Prostate gland (tissue), 2 donors: ENCODE data around the gene CYTL1. TPM values are rescaled to one million over a fixed set of nuclear protein-coding genes. Genes with fewer than 3 reads are reported as not detected.

Experiments used
- DNase-seq: peaks from one replicate; pipeline ENCODE4 v3.0.0-alpha.2; 2019; ENCODE audit warnings: low spot score
- H3K27ac ChIP-seq, 2 donors: fragments of 200-600 bp; sonication (generic); 2 replicates each; pipeline ENCODE4 v1.5.1; 2017 to 2019
- H3K27me3 ChIP-seq: fragments of 200-600 bp; sonication (generic); replicated peaks from 2 replicates; pipeline ENCODE4 v1.5.1; 2019; ENCODE audit not compliant: insufficient read depth
- H3K36me3 ChIP-seq, 2 donors: fragments of 200-600 bp; sonication (generic); 1 replicate in 1 of 2; 2 replicates in 1 of 2; pipeline versions ENCODE4 v1.5.1 to v1.8.1; 2017 to 2019
- H3K4me1 ChIP-seq: fragments of 200-600 bp; sonication (generic); replicated peaks from 2 replicates; pipeline ENCODE4 v1.5.1; 2019
- H3K4me3 ChIP-seq, 2 donors: fragments of 200-600 bp; sonication (generic); 2 replicates each; pipeline ENCODE4 v1.5.1; 2017 to 2019
- H3K9me3 ChIP-seq: fragments of 200-600 bp; sonication (generic); 2 replicates; pipeline ENCODE4 v1.5.1; 2017
- POLR2A ChIP-seq: fragments of 450-650 bp; IDR thresholded peaks from one replicate; pipeline ENCODE4 v1.6.1; 2016; ENCODE audit warnings: antibody characterized with exemption, mild to moderate bottlenecking
- POLR2AphosphoS5 ChIP-seq: sonication (generic); formaldehyde crosslinking; IDR thresholded peaks from one replicate; pipeline ENCODE4 v1.6.1; 2017; ENCODE audit warnings: antibody characterized with exemption
- WGBS: methylation state at CpG from one replicate; pipeline ENCODE4 v1.1.5; 2018; 5-methylcytosine and 5-hydroxymethylcytosine counted together
- intact Hi-C: fragments of 100-400 bp; cut with DNase I; formaldehyde crosslinking; loops from one replicate; pipeline ENCODE4 v1.14.2; 2022
- total RNA-seq, 2 donors: library from RNA; depleted of rRNA; stranded (reverse); fragments of >200 nt; gene quantifications; one replicate each; pipeline ENCODE4 v1.1.0, GENCODE V29; 2016
- TF ChIP-seq, protein P1 (sequence below), 4 experiments: fragments of 200-600 bp in 2 of 4; fragments of 450-650 bp in 2 of 4; sonication (generic) in 2 of 4; IDR thresholded peaks; 1 replicate in 3 of 4; 2 replicates in 1 of 4; pipeline ENCODE4 v1.5.1; 2016 to 2019; ENCODE audit warnings: antibody characterized with exemption in 4 of 4, mild to moderate bottlenecking in 2 of 4, moderate library complexity in 2 of 4

Gene CYTL1
- total RNA-seq, 2 donors from 2014 or later: 1.4 to 2.2 TPM

DNA sequence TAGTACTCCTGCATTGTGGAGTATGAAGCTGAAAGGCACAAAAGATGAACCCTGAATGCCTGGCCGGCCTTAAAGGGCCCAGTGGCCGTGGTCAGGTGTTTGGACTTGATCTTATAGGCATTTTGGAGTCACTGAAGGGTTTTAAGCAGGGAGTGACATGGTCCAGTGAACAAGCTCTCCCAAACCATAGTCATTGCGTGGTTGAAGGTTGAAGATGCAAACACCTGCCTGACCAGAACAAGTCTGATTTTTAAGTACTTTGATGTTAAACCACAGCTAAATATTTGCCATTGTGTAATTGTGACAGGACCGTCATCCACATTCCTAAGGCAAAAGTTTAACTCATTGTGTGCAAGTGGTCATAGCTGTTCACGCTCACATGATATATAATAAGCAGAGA, 35.3 kb upstream of the CYTL1 start:
- H3K27me3 ChIP-seq: no peaks in the 10 kb centered on the region
- intact Hi-C loops: loop anchor here (10.0 kb wide), 1 partner anchor 760 kb away; no protein-coding TSS in a partner anchor
- no peak overlapping the region for H3K27ac ChIP-seq
- no peak overlapping the region for H3K4me3 ChIP-seq
- H3K9me3 ChIP-seq: no peaks in the 10 kb centered on the region
- no peaks in the 10 kb centered on the region for H3K36me3 ChIP-seq
- DNase-seq: no peak
- TF ChIP-seq, protein P1, sequence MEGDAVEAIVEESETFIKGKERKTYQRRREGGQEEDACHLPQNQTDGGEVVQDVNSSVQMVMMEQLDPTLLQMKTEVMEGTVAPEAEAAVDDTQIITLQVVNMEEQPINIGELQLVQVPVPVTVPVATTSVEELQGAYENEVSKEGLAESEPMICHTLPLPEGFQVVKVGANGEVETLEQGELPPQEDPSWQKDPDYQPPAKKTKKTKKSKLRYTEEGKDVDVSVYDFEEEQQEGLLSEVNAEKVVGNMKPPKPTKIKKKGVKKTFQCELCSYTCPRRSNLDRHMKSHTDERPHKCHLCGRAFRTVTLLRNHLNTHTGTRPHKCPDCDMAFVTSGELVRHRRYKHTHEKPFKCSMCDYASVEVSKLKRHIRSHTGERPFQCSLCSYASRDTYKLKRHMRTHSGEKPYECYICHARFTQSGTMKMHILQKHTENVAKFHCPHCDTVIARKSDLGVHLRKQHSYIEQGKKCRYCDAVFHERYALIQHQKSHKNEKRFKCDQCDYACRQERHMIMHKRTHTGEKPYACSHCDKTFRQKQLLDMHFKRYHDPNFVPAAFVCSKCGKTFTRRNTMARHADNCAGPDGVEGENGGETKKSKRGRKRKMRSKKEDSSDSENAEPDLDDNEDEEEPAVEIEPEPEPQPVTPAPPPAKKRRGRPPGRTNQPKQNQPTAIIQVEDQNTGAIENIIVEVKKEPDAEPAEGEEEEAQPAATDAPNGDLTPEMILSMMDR (IDR thresholded peaks at IDR 0.05): no peak
- TF ChIP-seq POLR2AphosphoS5 (no peak), POLR2A (no peak)
- H3K4me1 ChIP-seq: peaks cover 5% of the 10 kb centered on the region
- 52% methylated on average over 5 of the region's 5 CpGs for WGBS

DNA sequence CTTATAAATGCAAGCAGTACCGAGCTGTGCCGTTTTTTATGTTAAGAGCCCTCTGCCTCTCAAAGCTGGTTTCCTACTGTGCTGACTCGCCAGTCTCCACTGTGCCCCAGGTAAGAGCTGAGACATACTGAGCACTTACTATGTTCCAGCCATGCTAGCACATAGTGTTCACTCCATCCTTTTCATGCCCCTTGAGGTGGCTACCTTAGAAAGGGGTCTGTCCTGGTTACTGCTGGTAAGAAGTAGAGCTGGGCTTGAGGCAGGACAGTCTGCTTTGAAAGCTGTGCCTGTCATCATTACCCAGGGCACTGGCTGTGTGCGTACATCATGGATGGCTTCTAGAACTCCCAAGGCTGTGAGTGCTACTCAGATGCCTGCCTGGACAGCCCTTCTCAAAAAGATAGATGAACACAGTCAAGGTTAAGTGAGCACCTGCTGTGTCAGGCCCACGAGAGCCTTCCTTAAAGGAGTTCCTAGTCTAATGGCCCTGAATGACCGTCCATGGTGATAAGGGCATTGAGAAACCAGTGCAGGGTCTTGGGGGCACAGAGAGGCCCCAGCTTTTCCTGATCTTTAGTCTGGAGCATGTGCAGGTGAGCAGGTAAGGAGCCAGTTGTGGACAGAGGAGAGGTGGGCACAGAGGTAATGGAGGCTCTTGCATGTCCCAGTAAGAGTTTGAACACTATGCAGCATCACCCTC, 33.6 kb upstream of the CYTL1 start:
- H3K4me3 ChIP-seq: no peak overlapping the region
- no peak for DNase-seq
- H3K9me3 ChIP-seq: no peaks in the 10 kb centered on the region
- H3K27ac ChIP-seq: no peak overlapping the region
- 80% methylated on average over 6 of the region's 6 CpGs for WGBS
- TF ChIP-seq, protein P1 (IDR thresholded peaks at IDR 0.05): no peak
- TF ChIP-seq POLR2A (no peak), POLR2AphosphoS5 (no peak)
- H3K4me1 ChIP-seq: peaks cover 5% of the 10 kb centered on the region
- intact Hi-C loops: loop anchor here (10.0 kb wide), 1 partner anchor 762 kb away; no protein-coding TSS in a partner anchor
- no peaks in the 10 kb centered on the region for H3K27me3 ChIP-seq
- no peaks in the 10 kb centered on the region for H3K36me3 ChIP-seq

DNA sequence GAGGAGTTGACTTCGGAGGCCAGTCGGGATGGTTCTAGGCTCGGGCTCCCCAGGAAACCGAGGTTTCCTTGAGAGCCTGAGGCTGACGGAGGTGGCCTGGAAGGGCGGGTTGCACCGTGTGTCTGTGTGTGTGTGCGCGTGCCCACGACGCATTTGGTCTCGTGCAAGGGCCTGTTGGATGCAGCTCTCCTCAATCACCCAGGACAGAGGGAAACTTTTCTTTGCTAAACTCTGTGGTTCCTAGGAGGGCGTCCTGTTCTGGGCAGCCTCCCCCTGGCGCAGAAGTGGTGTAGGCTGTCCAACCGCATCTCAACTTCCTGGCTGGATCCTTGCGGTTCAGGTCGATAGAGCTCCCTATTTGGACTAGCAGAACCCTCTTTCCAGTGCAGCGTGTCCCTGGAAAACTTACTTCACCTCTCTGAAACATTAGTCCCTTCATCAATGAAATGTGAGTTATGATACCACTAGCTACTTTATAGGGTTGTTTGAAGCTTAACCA, 33.0 kb upstream of the CYTL1 start:
- no peaks in the 10 kb centered on the region for H3K27me3 ChIP-seq
- DNase-seq: no peak
- H3K4me3 ChIP-seq: peak overlapping the region in 1 of 2 donors; percentile 35
- no peak overlapping the region for H3K27ac ChIP-seq
- peaks cover 5% of the 10 kb centered on the region for H3K4me1 ChIP-seq
- no peaks in the 10 kb centered on the region for H3K9me3 ChIP-seq
- WGBS: 25% methylated on average over 18 of the region's 18 CpGs
- no peaks in the 10 kb centered on the region for H3K36me3 ChIP-seq
- intact Hi-C loops: loop anchor here (10.0 kb wide), 1 partner anchor 763 kb away; no protein-coding TSS in a partner anchor
- TF ChIP-seq, protein P1 (IDR thresholded peaks at IDR 0.05): no peak
- TF ChIP-seq POLR2A: no peak
- TF ChIP-seq POLR2AphosphoS5: no peak

DNA sequence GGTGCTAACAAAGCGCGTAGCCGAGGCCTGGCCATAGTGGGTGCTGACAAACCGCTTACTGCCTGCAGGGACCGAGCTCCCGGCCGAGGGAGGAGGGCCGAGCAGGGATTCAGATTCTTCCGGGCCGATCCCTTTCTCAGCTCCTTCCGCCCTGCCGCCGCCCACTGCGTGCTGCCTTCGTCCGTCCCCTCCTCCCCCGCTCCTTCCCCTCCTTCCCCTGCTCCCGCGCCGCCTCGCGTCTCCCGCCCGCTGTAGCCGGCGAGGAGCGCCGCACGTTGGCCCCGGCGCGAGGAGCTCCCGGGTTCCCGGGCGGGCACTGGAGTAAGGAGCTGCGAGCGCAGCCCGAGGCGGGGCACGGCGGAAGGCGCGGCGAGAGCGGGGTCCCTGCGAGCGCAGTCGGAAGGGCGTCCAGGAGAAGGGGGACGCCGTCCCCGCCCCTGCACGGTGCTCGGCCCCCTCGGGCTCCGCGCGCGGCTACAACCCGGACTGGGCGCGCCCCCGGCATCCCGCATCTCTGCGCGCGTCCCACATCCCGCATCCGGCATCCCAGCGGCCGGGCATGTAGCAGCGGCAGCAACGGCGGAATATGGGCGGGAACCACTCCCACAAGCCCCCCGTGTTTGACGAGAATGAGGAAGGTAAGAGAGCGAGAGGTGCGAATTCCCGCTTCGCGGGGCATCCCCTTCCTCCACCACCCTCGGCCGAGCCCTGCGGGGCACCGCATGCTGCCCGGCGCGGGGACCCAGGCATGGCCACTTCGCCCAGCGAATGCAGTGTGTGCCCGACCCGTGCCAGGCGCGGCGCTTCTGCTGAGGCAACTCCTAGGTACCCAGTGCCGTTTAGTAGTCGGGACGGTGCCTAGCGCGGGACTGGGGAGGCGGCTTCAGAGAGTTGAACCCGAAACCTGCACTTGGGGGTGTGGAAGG, 32.3 kb upstream of the CYTL1 start, which contains the start of gene STK32B:
STK32B (plus strand) TSS at position 203 of the 926 bp plus-strand sequence.
- TF ChIP-seq POLR2AphosphoS5: no peak
- TF ChIP-seq, protein P1 (IDR thresholded peaks at IDR 0.05): peak in 1 of 4 experiments; percentile 7
- no peak for TF ChIP-seq POLR2A
- DNase-seq: peak; percentile 36
- Histone ChIP-seq H3K9me3 (no peaks in the 10 kb centered on the region), H3K27me3 (no peaks in the 10 kb centered on the region), H3K36me3 (no peaks in the 10 kb centered on the region), H3K4me3 (peak within 1 kb of the TSS; percentile 27 to 35), H3K27ac (no peak within 1 kb of the TSS), H3K4me1 (peaks cover 5% of the 10 kb centered on the region)
- WGBS: under 1% methylated on average over 79 of the region's 103 CpGs
- intact Hi-C loops: loop anchor here (10.0 kb wide), 1 partner anchor 763 kb away; no protein-coding TSS in a partner anchor
